Large intestine (tissue), 3 donors: ENCODE results near the gene NRF1. TPM values are rescaled to one million over a fixed set of nuclear protein-coding genes. Genes with fewer than 3 reads are reported as not detected.
"Not testable (repeated sequence)": the region's sequence is repeated elsewhere in the genome, so short reads cannot be mapped to it uniquely, and the experiment has no call there.

Experiments used
- DNase-seq, 2 donors: peaks; one replicate each; pipeline versions ENCODE4 v3.0.0 to v3.0.0-alpha.2; 2013
- H3K27ac ChIP-seq: one replicate; pipeline ENCODE4 v1.5.1; 2013; ENCODE audit warnings: low read length
- H3K27me3 ChIP-seq: 2 replicates; pipeline ENCODE4 v1.6.1; 2013; ENCODE audit warnings: low read length; ENCODE audit not compliant: control insufficient read depth, insufficient read depth
- H3K36me3 ChIP-seq: 2 replicates; pipeline ENCODE4 v1.6.1; 2013; ENCODE audit warnings: low read length; ENCODE audit not compliant: control insufficient read depth, insufficient read depth
- H3K4me1 ChIP-seq: one replicate; pipeline ENCODE4 v1.6.1; 2013; ENCODE audit warnings: low read length; ENCODE audit not compliant: control insufficient read depth, insufficient read depth
- H3K4me3 ChIP-seq: one replicate; pipeline ENCODE4 v1.5.1; 2013; ENCODE audit warnings: low read length
- H3K9me3 ChIP-seq: one replicate; pipeline ENCODE4 v1.6.1; 2013; ENCODE audit warnings: mild to moderate bottlenecking, low read depth, low read length, moderate library complexity; ENCODE audit not compliant: control insufficient read depth
- WGBS: methylation state at CpG from one replicate; pipeline ENCODE4 v1.1.5; 2013; ENCODE audit warnings: low lambda C conversion rate; ENCODE audit not compliant: insufficient coverage; 5-methylcytosine and 5-hydroxymethylcytosine counted together
- polyA plus RNA-seq: library from polyadenylated mRNA; unstranded; fragments of 120-200 nt; gene quantifications from one replicate; pipeline ENCODE4 v1.2.1, GENCODE V29; 2013

The NRF1 gene
- polyA plus RNA-seq, 1 donor: 17.4 TPM

GRCh38 chr7:129576138-129576537, 35.4 kb upstream of the NRF1 start:
- DNase-seq: no peak
- H3K36me3 ChIP-seq: no peaks in the 10 kb centered on the region
- H3K27me3 ChIP-seq: no peaks in the 10 kb centered on the region
- peaks cover 8% of the 10 kb centered on the region for H3K9me3 ChIP-seq
- H3K4me3 ChIP-seq: no peak overlapping the region
- H3K27ac ChIP-seq: no peak overlapping the region
- no peaks in the 10 kb centered on the region for H3K4me1 ChIP-seq
- 100% methylated on average over 1 of the region's 2 CpGs for WGBS

- no peak for DNase-seq
- no CpG with 5 or more reads among the region's 12 CpGs for WGBS
- Histone ChIP-seq H3K27me3 (no peaks in the 10 kb centered on the region), H3K27ac (no peak overlapping the region), H3K9me3 (peaks cover 10% of the 10 kb centered on the region), H3K4me1 (no peaks in the 10 kb centered on the region), H3K4me3 (no peak overlapping the region), H3K36me3 (no peaks in the 10 kb centered on the region)
Observed at GRCh38 chr7:129578829-129579228, 32.7 kb upstream of the NRF1 start.

- H3K9me3 ChIP-seq: peaks cover 36% of the 10 kb centered on the region
- not testable (repeated sequence) for H3K27me3 ChIP-seq, DNase-seq, H3K4me3 ChIP-seq, H3K27ac ChIP-seq, H3K36me3 ChIP-seq, H3K4me1 ChIP-seq
- WGBS: no CpG with 5 or more reads among the region's 5 CpGs
Observed at GRCh38 chr7:129586179-129586578, 25.3 kb upstream of the NRF1 start.

- no peak overlapping the region for H3K27ac ChIP-seq
- DNase-seq: no peak
Observed at GRCh38 chr7:129588268-129588667, 23.3 kb upstream of the NRF1 start.

GRCh38 chr7:129591868-129592267, 19.7 kb upstream of the NRF1 start:
- WGBS: no CpG with 5 or more reads among the region's 4 CpGs
- H3K9me3 ChIP-seq: peaks cover 33% of the 10 kb centered on the region
- no peaks in the 10 kb centered on the region for H3K4me1 ChIP-seq
- H3K4me3 ChIP-seq: no peak overlapping the region
- H3K27ac ChIP-seq: no peak overlapping the region
- no peak for DNase-seq
- H3K36me3 ChIP-seq: no peaks in the 10 kb centered on the region
- H3K27me3 ChIP-seq: no peaks in the 10 kb centered on the region

More at GRCh38 chr7:129588268-129588667, 23.3 kb upstream of the NRF1 start:
- peaks cover 40% of the 10 kb centered on the region for H3K9me3 ChIP-seq
- H3K4me3 ChIP-seq: no peak overlapping the region
- no peaks in the 10 kb centered on the region for H3K36me3 ChIP-seq
- H3K4me1 ChIP-seq: no peaks in the 10 kb centered on the region
- no peaks in the 10 kb centered on the region for H3K27me3 ChIP-seq

GRCh38 chr7:129596386-129596785, 15.1 kb upstream of the NRF1 start:
- H3K36me3 ChIP-seq, H3K9me3 ChIP-seq, DNase-seq, H3K4me1 ChIP-seq, H3K27ac ChIP-seq, H3K27me3 ChIP-seq, H3K4me3 ChIP-seq: not testable (repeated sequence)
- WGBS: 100% methylated on average over 1 of the region's 6 CpGs

- no peaks in the 10 kb centered on the region for H3K36me3 ChIP-seq
- no peaks in the 10 kb centered on the region for H3K9me3 ChIP-seq
- peaks cover 3% of the 10 kb centered on the region for H3K27me3 ChIP-seq
- no peak for DNase-seq
- H3K4me3 ChIP-seq: no peak overlapping the region
- H3K4me1 ChIP-seq: no peaks in the 10 kb centered on the region
- H3K27ac ChIP-seq: no peak overlapping the region
Observed at GRCh38 chr7:129597672-129598071, 13.8 kb upstream of the NRF1 start.

- no CpG with 5 or more reads among the region's 5 CpGs for WGBS
- Histone ChIP-seq H3K9me3 (no peaks in the 10 kb centered on the region), H3K4me1 (no peaks in the 10 kb centered on the region), H3K36me3 (no peaks in the 10 kb centered on the region), H3K27me3 (peaks cover 3% of the 10 kb centered on the region), H3K4me3 (no peak overlapping the region), H3K27ac (no peak overlapping the region)
- DNase-seq: no peak
Observed at GRCh38 chr7:129599174-129599573, 12.3 kb upstream of the NRF1 start.

GRCh38 chr7:129603594-129603993, 7.9 kb upstream of the NRF1 start:
- WGBS: 100% methylated on average over 1 of the region's 5 CpGs
- not testable (repeated sequence) for H3K9me3 ChIP-seq, DNase-seq, H3K27me3 ChIP-seq, H3K36me3 ChIP-seq, H3K4me3 ChIP-seq, H3K27ac ChIP-seq, H3K4me1 ChIP-seq

- DNase-seq, H3K9me3 ChIP-seq, H3K4me1 ChIP-seq, H3K4me3 ChIP-seq, H3K36me3 ChIP-seq, H3K27ac ChIP-seq, H3K27me3 ChIP-seq: not testable (repeated sequence)
- 100% methylated on average over 1 of the region's 3 CpGs for WGBS
Observed at GRCh38 chr7:129604021-129604420, 7.5 kb upstream of the NRF1 start.

GRCh38 chr7:129604713-129605437, 6.6 kb upstream of the NRF1 start:
- Histone ChIP-seq H3K9me3 (no peaks in the 10 kb centered on the region), H3K27ac (no peak overlapping the region), H3K4me1 (no peaks in the 10 kb centered on the region), H3K27me3 (peaks cover 3% of the 10 kb centered on the region), H3K4me3 (no peak overlapping the region), H3K36me3 (peaks cover 11% of the 10 kb centered on the region)
- DNase-seq: no peak
- 78% methylated on average over 5 of the region's 8 CpGs for WGBS
